Progenitor cell of endocrine pancreas (in vitro differentiated cells): ENCODE data around the gene SPRR4. TPM values are rescaled to one million over a fixed set of nuclear protein-coding genes. Genes with fewer than 3 reads are reported as not detected.

Source experiments
- DNase-seq: peaks from one replicate; pipeline ENCODE4 v3.0.0; 2021; ENCODE audit warnings: low spot score; ENCODE audit not compliant: unreplicated experiment
- H3K27ac Mint-ChIP-seq: 2 replicates; pipeline ENCODE4 v1.8.0; 2021; ENCODE audit warnings: mild to moderate bottlenecking, moderate library complexity, mixed read lengths
- H3K27me3 Mint-ChIP-seq: 2 replicates; pipeline ENCODE4 v1.8.0; 2021; ENCODE audit warnings: mixed read lengths
- H3K36me3 Mint-ChIP-seq: 2 replicates; pipeline ENCODE4 v1.8.0; 2022; ENCODE audit warnings: mixed read lengths; ENCODE audit not compliant: insufficient read depth
- H3K4me1 Mint-ChIP-seq: 2 replicates; pipeline ENCODE4 v1.8.0; 2021; ENCODE audit warnings: low read depth, mixed read lengths
- H3K4me3 Mint-ChIP-seq: 2 replicates; pipeline ENCODE4 v1.8.0; 2021; ENCODE audit warnings: low read depth, mild to moderate bottlenecking, moderate library complexity, mixed read lengths
- H3K9me3 Mint-ChIP-seq: 2 replicates; pipeline ENCODE4 v1.8.0; 2021; ENCODE audit warnings: low read depth, mixed read lengths
- total RNA-seq: library from RNA; stranded (reverse); gene quantifications from 2 replicates; pipeline ENCODE4 v1.2.1, GENCODE V29; 2021
- TF ChIP-seq, protein P1 (sequence below): fragments of 200-600 bp; sonication (generic); IDR thresholded peaks from one replicate; pipeline ENCODE4 v1.5.0; 2021; ENCODE audit warnings: antibody characterized with exemption, mild to moderate bottlenecking; ENCODE audit not compliant: unreplicated experiment

SPRR4 gene
- total RNA-seq, 1 donor from 2014 or later = not detected

DNA sequence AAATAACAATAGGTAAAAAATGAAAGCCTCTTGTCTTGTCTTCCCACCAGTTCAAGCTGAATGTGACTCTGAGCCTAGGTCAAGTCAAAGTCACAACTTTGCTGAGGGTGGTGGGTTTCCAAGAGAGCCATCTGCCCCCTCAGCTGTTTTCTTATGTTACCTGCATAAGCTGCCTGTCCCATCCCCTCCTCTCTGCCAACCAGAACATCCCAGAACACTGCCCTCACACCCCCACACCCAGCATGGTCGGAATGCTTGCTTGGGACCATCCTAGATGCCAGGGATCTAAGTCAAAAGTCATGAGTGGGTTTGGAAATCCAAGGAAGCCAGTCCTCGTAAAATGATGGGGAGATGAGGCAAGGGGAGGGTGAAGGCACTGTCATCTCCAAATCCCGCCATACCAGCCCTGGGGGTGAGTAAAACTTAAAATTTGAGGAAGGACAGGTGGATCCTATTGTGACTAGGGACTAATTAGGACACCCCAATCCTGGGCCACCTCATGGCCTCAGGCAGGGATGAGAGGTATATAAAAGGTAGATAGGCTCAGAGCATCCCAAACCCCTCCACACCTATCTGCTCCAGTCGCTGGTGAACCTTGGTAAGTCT, 23.7 kb upstream of the SPRR4 start, which contains the start of gene SPRR5:
SPRR5 (plus strand) TSS at position 556 of the 606 bp plus-strand sequence. CDS start 1,349 bp downstream, outside the sequence.
- Mint-ChIP-seq H3K4me3 (no peak within 1 kb of the TSS), H3K27ac (no peak within 1 kb of the TSS), H3K9me3 (peaks cover 29% of the 10 kb centered on the region), H3K27me3 (no peaks in the 10 kb centered on the region), H3K36me3 (no peaks in the 10 kb centered on the region), H3K4me1 (peaks cover 2% of the 10 kb centered on the region)
- no peak for DNase-seq
- TF ChIP-seq, protein P1, sequence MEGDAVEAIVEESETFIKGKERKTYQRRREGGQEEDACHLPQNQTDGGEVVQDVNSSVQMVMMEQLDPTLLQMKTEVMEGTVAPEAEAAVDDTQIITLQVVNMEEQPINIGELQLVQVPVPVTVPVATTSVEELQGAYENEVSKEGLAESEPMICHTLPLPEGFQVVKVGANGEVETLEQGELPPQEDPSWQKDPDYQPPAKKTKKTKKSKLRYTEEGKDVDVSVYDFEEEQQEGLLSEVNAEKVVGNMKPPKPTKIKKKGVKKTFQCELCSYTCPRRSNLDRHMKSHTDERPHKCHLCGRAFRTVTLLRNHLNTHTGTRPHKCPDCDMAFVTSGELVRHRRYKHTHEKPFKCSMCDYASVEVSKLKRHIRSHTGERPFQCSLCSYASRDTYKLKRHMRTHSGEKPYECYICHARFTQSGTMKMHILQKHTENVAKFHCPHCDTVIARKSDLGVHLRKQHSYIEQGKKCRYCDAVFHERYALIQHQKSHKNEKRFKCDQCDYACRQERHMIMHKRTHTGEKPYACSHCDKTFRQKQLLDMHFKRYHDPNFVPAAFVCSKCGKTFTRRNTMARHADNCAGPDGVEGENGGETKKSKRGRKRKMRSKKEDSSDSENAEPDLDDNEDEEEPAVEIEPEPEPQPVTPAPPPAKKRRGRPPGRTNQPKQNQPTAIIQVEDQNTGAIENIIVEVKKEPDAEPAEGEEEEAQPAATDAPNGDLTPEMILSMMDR = no peak

DNA sequence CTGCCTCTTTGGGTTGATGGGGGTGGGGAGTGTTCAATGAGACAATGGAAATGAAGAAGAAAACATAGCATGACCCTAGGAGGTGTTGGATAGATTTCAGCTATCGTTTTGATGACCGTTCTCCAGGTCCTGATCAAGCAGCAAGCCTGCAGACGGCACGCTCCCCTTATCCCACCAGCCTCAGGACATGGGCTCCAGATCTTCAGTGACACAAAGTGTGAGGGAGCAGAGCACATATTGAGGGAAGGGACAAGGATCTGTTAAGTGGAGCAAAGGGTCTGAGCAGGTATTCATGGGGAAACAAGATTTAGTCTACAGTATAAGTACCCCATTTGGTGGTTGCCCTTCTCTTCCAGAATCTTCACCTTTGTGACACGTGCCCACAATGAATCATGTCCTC, 18.7 kb upstream of the SPRR4 start:
- H3K9me3 Mint-ChIP-seq = peaks cover 25% of the 10 kb centered on the region
- H3K27ac Mint-ChIP-seq = no peak overlapping the region
- TF ChIP-seq, protein P1 = no peak
- H3K27me3 Mint-ChIP-seq = no peaks in the 10 kb centered on the region
- DNase-seq = no peak
- no peaks in the 10 kb centered on the region for H3K36me3 Mint-ChIP-seq
- peaks cover 2% of the 10 kb centered on the region for H3K4me1 Mint-ChIP-seq
- H3K4me3 Mint-ChIP-seq = no peak overlapping the region

DNA sequence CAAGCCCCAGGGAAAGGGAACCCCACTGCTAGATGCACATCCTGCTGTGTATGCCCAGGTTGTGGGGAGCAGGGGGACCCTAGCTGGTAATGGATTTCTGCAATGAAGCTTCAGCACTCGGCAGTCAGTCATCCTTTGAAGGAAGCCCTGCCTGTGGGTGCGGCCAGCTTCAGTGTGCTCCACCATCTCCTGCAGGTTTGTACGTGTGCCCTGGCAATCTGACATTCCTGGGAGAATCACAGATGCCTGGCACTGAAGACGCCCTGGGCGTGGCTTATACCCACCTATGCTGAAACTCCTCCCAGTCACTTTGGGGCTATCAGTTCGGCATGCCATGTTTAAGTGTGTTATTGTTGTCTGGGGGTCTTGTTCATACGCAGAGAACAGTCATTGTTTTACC, 16.7 kb upstream of the SPRR4 start:
- no peaks in the 10 kb centered on the region for H3K36me3 Mint-ChIP-seq
- H3K4me1 Mint-ChIP-seq = no peaks in the 10 kb centered on the region
- H3K27me3 Mint-ChIP-seq = no peaks in the 10 kb centered on the region
- H3K4me3 Mint-ChIP-seq = no peak overlapping the region
- TF ChIP-seq, protein P1 = no peak
- no peak overlapping the region for H3K27ac Mint-ChIP-seq
- DNase-seq = no peak
- H3K9me3 Mint-ChIP-seq = peaks cover 23% of the 10 kb centered on the region

DNA sequence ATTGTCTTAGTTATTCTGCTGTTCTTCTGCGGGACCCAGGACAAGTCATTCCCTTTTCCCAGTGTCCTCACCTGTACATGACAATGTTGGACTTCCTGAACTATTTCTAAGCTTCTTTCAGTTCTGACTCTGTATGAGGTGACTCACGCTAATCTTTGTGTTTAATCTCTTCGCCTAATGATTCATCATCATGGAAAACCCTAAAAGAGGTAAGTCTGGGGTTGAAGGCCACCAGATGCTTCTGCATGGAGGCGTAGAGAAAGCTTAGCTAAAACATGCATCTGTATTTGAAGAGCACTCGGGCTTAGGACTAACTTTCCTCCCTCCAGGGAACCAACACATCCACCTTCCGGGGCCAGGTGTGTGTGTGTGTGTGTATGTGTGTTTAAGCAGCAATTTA, 16.0 kb upstream of the SPRR4 start:
- H3K4me3 Mint-ChIP-seq = no peak overlapping the region
- DNase-seq = no peak
- TF ChIP-seq, protein P1 = no peak
- H3K27ac Mint-ChIP-seq = no peak overlapping the region
- H3K36me3 Mint-ChIP-seq = no peaks in the 10 kb centered on the region
- H3K4me1 Mint-ChIP-seq = no peaks in the 10 kb centered on the region
- no peaks in the 10 kb centered on the region for H3K27me3 Mint-ChIP-seq
- peaks cover 23% of the 10 kb centered on the region for H3K9me3 Mint-ChIP-seq

DNA sequence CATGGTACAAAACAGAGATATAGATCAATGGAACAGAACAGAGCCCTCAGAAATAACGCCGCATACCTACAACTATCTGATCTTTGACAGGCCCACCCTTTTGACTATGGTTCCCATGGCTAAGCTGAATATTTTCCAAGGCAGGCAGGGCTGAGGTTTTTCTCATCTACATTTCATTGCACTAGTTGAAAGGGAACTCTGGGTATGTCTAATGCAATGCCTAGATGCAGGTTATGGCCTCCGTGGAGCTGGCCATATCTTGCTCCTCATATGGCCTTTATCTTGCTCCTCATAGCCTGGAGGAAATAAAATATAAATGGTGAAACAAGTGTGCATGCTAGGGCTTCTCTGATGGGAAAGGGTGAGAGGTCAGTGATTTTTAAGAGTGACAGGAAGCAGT, 12.9 kb upstream of the SPRR4 start:
- H3K4me3 Mint-ChIP-seq = no peak overlapping the region

More for the DNA sequence above, 12.9 kb upstream of the SPRR4 start:
- Mint-ChIP-seq H3K36me3 (no peaks in the 10 kb centered on the region), H3K4me1 (no peaks in the 10 kb centered on the region), H3K27me3 (no peaks in the 10 kb centered on the region), H3K9me3 (peaks cover 8% of the 10 kb centered on the region), H3K27ac (no peak overlapping the region)
- TF ChIP-seq, protein P1 = no peak
- DNase-seq = no peak
